ENCODE data around the gene PAX2. TPM values are rescaled to one million over a fixed set of nuclear protein-coding genes. Genes with fewer than 3 reads are reported as not detected.

PAX2 gene
- total RNA-seq, 1 donor from 2014 or later, result 0.07 TPM

GRCh38 chr10:100810091-100810834 lies 64.9 kb downstream of the PAX2 start:
- Mint-ChIP-seq H3K4me3 (no peak overlapping the region), H3K27me3 (peaks cover 43% of the 10 kb centered on the region), H3K9me3 (no peaks in the 10 kb centered on the region), H3K36me3 (ENCODE audit: low read depth) (no peaks in the 10 kb centered on the region), H3K27ac (no peak overlapping the region), H3K4me1 (peaks cover 4% of the 10 kb centered on the region)
- no peak for DNase-seq
- intact Hi-C loops (cut with micrococcal nuclease), result no loop called here

GRCh38 chr10:100810835-100811116 lies 65.4 kb downstream of the PAX2 start:
- Mint-ChIP-seq H3K4me1 (peaks cover 4% of the 10 kb centered on the region), H3K27me3 (peaks cover 42% of the 10 kb centered on the region), H3K9me3 (no peaks in the 10 kb centered on the region), H3K4me3 (no peak overlapping the region), H3K36me3 (ENCODE audit: low read depth) (no peaks in the 10 kb centered on the region), H3K27ac (no peak overlapping the region)
- DNase-seq, result no peak
- intact Hi-C loops (cut with micrococcal nuclease), result no loop called here

GRCh38 chr10:100811261-100811660 lies 65.9 kb downstream of the PAX2 start:
- Mint-ChIP-seq H3K4me1 (peaks cover 4% of the 10 kb centered on the region), H3K9me3 (no peaks in the 10 kb centered on the region), H3K4me3 (no peak overlapping the region), H3K27ac (no peak overlapping the region), H3K27me3 (peaks cover 42% of the 10 kb centered on the region), H3K36me3 (ENCODE audit: low read depth) (no peaks in the 10 kb centered on the region)
- intact Hi-C loops (cut with micrococcal nuclease), result no loop called here
- no peak for DNase-seq

DNA sequence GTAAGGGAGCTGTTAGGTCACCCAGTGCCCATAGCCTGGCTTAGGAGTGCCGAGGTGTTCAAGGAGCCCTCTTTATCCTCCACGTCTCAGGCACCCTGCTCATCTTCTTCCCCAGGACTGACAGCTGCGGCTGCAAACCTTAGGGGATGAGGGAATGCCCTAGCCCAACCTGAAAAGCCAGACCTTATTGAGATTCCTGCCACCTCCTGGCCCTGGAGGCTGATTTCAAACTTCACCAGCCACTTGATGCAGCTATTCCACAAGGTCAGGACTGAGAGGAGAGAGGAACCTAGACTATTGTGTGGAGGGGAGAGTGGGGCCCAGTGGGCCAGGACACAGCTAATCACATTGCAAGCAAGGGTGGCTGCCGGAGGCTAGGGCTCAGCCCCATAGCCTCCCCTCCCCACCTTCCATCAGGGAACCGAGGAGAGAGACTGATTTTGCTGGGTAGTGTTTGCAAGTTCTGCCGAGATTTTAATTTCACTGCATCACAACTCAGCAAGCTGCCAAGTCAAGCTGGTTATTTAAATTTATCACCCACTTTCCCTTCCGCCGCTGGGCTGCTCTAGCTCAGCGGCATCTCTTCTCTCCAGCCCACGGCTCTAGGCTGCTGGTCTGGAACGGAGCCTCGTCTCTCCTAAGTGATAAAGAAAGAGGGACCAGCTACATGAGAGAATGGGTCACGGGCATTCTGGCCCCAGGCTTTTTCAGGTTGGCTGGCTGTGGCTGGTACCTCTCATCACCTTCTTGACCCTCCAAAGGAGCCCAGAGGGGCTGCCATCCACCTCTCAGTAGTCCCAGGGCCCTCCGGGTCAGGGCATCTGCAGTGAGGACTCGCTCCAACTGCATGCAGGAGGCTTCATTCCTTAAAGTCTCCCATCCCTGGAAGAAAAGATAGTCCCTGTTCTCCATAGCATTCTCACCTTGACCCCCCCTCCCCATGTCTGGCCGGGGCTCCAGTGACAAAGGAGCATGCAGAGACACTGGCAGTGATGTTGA lies 66.7 kb downstream of the PAX2 start:
- intact Hi-C loops (cut with micrococcal nuclease), result no loop called here
- Mint-ChIP-seq H3K4me1 (peaks cover 4% of the 10 kb centered on the region), H3K9me3 (no peaks in the 10 kb centered on the region), H3K27me3 (peaks cover 47% of the 10 kb centered on the region), H3K36me3 (ENCODE audit: low read depth) (no peaks in the 10 kb centered on the region), H3K27ac (no peak overlapping the region), H3K4me3 (no peak overlapping the region)
- no peak for DNase-seq

GRCh38 chr10:100812978-100813377 lies 67.6 kb downstream of the PAX2 start:
- Mint-ChIP-seq H3K36me3 (ENCODE audit: low read depth) (no peaks in the 10 kb centered on the region), H3K4me3 (no peak overlapping the region), H3K27ac (no peak overlapping the region), H3K9me3 (no peaks in the 10 kb centered on the region), H3K27me3 (peaks cover 43% of the 10 kb centered on the region), H3K4me1 (no peaks in the 10 kb centered on the region)
- DNase-seq, result no peak
- intact Hi-C loops (cut with micrococcal nuclease), result no loop called here

DNA sequence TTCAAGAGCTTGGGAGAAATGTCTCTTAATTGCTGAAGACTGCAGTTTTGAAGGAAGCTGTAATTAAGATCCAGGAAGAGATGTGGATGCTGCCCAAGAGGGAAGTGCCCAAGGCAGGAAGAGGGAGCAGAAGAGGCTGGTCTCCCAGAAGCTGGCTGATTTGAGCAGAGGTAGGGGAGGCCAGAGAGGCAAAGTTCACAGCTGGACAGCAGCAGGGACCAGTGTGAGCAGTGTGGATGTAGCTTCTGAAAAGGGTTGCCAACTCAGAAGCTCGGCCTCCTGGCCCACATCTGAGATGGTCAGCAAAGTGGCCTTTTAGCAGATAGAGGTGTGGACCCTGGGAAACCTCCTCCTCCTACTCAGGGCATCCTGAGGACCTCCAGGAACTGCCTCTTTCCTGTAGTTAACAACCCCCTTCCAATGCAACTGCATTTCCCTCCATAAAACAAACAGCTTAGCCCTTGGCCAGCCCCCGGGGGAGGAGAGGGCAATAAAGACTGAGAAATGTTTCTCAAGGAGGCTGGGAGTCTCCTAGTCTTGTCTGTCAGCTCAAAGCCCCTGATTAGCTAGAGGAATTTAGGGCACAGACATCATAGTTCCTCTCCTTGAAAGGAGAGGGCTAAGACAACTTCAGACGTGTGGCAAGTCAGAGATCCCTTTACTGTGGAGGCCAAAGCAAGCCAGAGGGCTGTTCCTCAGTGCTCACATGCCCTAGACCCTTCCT lies 69.5 kb downstream of the PAX2 start:
- Mint-ChIP-seq H3K27ac (no peak overlapping the region), H3K9me3 (no peaks in the 10 kb centered on the region), H3K27me3 (peaks cover 44% of the 10 kb centered on the region), H3K4me3 (no peak overlapping the region), H3K36me3 (ENCODE audit: low read depth) (no peaks in the 10 kb centered on the region), H3K4me1 (no peaks in the 10 kb centered on the region)
- DNase-seq, result no peak
- intact Hi-C loops (cut with micrococcal nuclease), result no loop called here

GRCh38 chr10:100816671-100817070 lies 71.3 kb downstream of the PAX2 start:
- no peak overlapping the region for H3K27ac Mint-ChIP-seq
- no peaks in the 10 kb centered on the region for H3K36me3 Mint-ChIP-seq (ENCODE audit: low read depth)
- no peaks in the 10 kb centered on the region for H3K9me3 Mint-ChIP-seq
- H3K27me3 Mint-ChIP-seq, result peaks cover 46% of the 10 kb centered on the region
- H3K4me3 Mint-ChIP-seq, result no peak overlapping the region
- intact Hi-C loops (cut with micrococcal nuclease), result no loop called here
- no peaks in the 10 kb centered on the region for H3K4me1 Mint-ChIP-seq
- DNase-seq, result no peak

DNA sequence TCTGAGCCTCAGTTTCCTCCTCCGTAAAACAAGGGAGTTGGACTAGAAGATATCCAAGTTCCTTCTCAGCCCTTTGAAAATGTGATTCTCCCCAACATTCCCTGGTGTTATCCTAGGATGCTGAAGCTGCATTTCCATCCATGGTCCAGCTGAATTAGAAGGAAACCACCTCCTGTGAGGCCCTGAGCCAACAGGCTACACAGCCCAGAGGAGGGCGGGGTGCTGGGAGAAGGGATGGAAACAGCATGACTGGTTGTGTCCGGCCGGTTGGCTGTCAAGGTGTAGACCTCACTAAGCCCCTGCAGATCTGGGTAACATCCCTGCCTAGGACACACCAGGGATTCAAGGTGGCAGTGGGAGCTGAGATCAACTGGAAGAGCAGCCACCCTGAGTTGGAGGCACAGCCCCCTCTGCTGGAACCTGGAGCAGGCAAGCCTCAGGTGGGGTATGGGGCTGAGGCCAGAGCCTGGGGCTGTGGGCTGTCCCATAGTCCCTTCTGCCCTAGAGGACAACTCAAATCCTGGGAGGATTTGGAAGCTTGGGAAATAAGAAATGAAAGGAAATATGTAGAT lies 72.0 kb downstream of the PAX2 start:
- peaks cover 47% of the 10 kb centered on the region for H3K27me3 Mint-ChIP-seq
- H3K27ac Mint-ChIP-seq, result no peak overlapping the region
- H3K4me3 Mint-ChIP-seq, result no peak overlapping the region
- no peaks in the 10 kb centered on the region for H3K4me1 Mint-ChIP-seq
- H3K9me3 Mint-ChIP-seq, result no peaks in the 10 kb centered on the region
- intact Hi-C loops (cut with micrococcal nuclease), result no loop called here
- no peak for DNase-seq
- H3K36me3 Mint-ChIP-seq (ENCODE audit: low read depth), result no peaks in the 10 kb centered on the region

DNA sequence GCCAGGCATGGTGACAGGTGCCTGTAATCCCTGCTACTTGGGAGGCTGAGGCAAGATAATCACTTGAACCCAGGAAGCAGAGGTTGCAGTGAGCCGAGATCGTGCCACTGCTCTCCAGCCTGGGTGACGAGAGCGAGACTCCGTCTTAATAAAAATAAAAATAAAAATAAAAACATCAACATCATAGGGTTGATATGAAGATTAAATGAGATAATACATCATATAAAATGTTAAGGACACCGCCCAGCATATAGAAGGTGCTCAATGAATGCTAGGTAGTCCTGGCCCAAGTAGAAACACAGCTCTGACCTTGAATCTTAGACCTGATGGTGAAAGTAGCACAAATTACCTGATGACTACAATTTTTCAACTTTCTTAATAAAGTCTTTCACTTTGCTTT lies 74.0 kb downstream of the PAX2 start:
- DNase-seq, result no peak
- Mint-ChIP-seq H3K4me3 (no peak overlapping the region), H3K27ac (no peak overlapping the region), H3K4me1 (no peaks in the 10 kb centered on the region), H3K9me3 (no peaks in the 10 kb centered on the region), H3K36me3 (ENCODE audit: low read depth) (no peaks in the 10 kb centered on the region), H3K27me3 (peaks cover 51% of the 10 kb centered on the region)
- intact Hi-C loops (cut with micrococcal nuclease), result no loop called here

- intact Hi-C loops (cut with micrococcal nuclease), result no loop called here
Observed at GRCh38 chr10:100823194-100823593, 77.8 kb downstream of the PAX2 start.

GRCh38 chr10:100824886-100825285 lies 79.5 kb downstream of the PAX2 start:
- no peak for DNase-seq
- no peak overlapping the region for H3K27ac Mint-ChIP-seq
- no peaks in the 10 kb centered on the region for H3K36me3 Mint-ChIP-seq (ENCODE audit: low read depth)
- intact Hi-C loops (cut with micrococcal nuclease), result loop anchor here (5.0 kb wide), 3 partner anchors 83 to 307 kb away; partner anchors contain the start of gene TLX1
- H3K27me3 Mint-ChIP-seq, result peaks cover 66% of the 10 kb centered on the region
- peaks cover 17% of the 10 kb centered on the region for H3K4me1 Mint-ChIP-seq
- H3K4me3 Mint-ChIP-seq, result no peak overlapping the region
- no peaks in the 10 kb centered on the region for H3K9me3 Mint-ChIP-seq

More at GRCh38 chr10:100823194-100823593, 77.8 kb downstream of the PAX2 start:
- peaks cover 6% of the 10 kb centered on the region for H3K4me1 Mint-ChIP-seq
- no peaks in the 10 kb centered on the region for H3K9me3 Mint-ChIP-seq
- no peak overlapping the region for H3K27ac Mint-ChIP-seq
- H3K4me3 Mint-ChIP-seq, result no peak overlapping the region
- DNase-seq, result no peak
- H3K36me3 Mint-ChIP-seq (ENCODE audit: low read depth), result no peaks in the 10 kb centered on the region
- peaks cover 55% of the 10 kb centered on the region for H3K27me3 Mint-ChIP-seq

GRCh38 chr10:100825325-100825875 lies 80.0 kb downstream of the PAX2 start:
- Mint-ChIP-seq H3K4me3 (peak overlapping the region; percentile 26), H3K4me1 (peaks cover 20% of the 10 kb centered on the region), H3K36me3 (ENCODE audit: low read depth) (no peaks in the 10 kb centered on the region), H3K27me3 (peaks cover 69% of the 10 kb centered on the region), H3K27ac (no peak overlapping the region), H3K9me3 (no peaks in the 10 kb centered on the region)
- intact Hi-C loops (cut with micrococcal nuclease), result loop anchor here (5.0 kb wide), 3 partner anchors 83 to 307 kb away; partner anchors contain the start of gene TLX1
- DNase-seq, result no peak

- Mint-ChIP-seq H3K4me3 (no peak overlapping the region), H3K27me3 (peaks cover 73% of the 10 kb centered on the region), H3K27ac (no peak overlapping the region), H3K36me3 (ENCODE audit: low read depth) (no peaks in the 10 kb centered on the region), H3K4me1 (peaks cover 23% of the 10 kb centered on the region), H3K9me3 (no peaks in the 10 kb centered on the region)
- intact Hi-C loops (cut with micrococcal nuclease), result loop anchor here (5.0 kb wide), 3 partner anchors 84 to 306 kb away; partner anchors contain the start of gene TLX1
- no peak for DNase-seq
Observed at GRCh38 chr10:100826031-100826651, 80.8 kb downstream of the PAX2 start.
